GM23338 (cell line): Measurements from ENCODE around the gene TYSND1.

Experiments used
- EZH2 ChIP-seq: fragments of 200-600 bp; sonication (generic); IDR thresholded peaks from one replicate; pipeline ENCODE4 v1.8.0; 2017; ENCODE audit warnings: antibody characterized with exemption, mild to moderate bottlenecking, low read depth; ENCODE audit not compliant: unreplicated experiment
- EZH2phosphoT487 ChIP-seq: fragments of 200-600 bp; sonication (generic); IDR thresholded peaks from one replicate; pipeline ENCODE4 v1.8.1; 2018; ENCODE audit warnings: antibody characterized with exemption; ENCODE audit not compliant: unreplicated experiment
- POLR2AphosphoS5 ChIP-seq: IDR thresholded peaks from 2 replicates; pipeline ENCODE4 v1.6.1; 2016; ENCODE audit warnings: antibody characterized with exemption, low read depth
- TF ChIP-seq, protein P1 (sequence below), 2 experiments: fragments of 200-600 bp in 1 of 2; sonication (generic) in 1 of 2; conservative IDR thresholded peaks; 2 replicates each; pipeline versions ENCODE4 v1.5.1 to v1.6.1; 2016 to 2017; ENCODE audit warnings: antibody characterized with exemption in 2 of 2, low read depth in 2 of 2, mild to moderate bottlenecking in 2 of 2, moderate library complexity in 1 of 2
- TF ChIP-seq, protein P2 (sequence below): IDR thresholded peaks from one replicate; pipeline ENCODE4 v1.6.1; 2018; ENCODE audit warnings: antibody characterized with exemption; ENCODE audit not compliant: unreplicated experiment

- TF ChIP-seq, protein P1, sequence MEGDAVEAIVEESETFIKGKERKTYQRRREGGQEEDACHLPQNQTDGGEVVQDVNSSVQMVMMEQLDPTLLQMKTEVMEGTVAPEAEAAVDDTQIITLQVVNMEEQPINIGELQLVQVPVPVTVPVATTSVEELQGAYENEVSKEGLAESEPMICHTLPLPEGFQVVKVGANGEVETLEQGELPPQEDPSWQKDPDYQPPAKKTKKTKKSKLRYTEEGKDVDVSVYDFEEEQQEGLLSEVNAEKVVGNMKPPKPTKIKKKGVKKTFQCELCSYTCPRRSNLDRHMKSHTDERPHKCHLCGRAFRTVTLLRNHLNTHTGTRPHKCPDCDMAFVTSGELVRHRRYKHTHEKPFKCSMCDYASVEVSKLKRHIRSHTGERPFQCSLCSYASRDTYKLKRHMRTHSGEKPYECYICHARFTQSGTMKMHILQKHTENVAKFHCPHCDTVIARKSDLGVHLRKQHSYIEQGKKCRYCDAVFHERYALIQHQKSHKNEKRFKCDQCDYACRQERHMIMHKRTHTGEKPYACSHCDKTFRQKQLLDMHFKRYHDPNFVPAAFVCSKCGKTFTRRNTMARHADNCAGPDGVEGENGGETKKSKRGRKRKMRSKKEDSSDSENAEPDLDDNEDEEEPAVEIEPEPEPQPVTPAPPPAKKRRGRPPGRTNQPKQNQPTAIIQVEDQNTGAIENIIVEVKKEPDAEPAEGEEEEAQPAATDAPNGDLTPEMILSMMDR (conservative IDR thresholded peaks at IDR 0.05; ENCODE audit: low read depth in 2 of 2) = no peak
- TF ChIP-seq POLR2AphosphoS5 (no peak), EZH2 (no peak), EZH2phosphoT487 (no peak)
- TF ChIP-seq, protein P2, sequence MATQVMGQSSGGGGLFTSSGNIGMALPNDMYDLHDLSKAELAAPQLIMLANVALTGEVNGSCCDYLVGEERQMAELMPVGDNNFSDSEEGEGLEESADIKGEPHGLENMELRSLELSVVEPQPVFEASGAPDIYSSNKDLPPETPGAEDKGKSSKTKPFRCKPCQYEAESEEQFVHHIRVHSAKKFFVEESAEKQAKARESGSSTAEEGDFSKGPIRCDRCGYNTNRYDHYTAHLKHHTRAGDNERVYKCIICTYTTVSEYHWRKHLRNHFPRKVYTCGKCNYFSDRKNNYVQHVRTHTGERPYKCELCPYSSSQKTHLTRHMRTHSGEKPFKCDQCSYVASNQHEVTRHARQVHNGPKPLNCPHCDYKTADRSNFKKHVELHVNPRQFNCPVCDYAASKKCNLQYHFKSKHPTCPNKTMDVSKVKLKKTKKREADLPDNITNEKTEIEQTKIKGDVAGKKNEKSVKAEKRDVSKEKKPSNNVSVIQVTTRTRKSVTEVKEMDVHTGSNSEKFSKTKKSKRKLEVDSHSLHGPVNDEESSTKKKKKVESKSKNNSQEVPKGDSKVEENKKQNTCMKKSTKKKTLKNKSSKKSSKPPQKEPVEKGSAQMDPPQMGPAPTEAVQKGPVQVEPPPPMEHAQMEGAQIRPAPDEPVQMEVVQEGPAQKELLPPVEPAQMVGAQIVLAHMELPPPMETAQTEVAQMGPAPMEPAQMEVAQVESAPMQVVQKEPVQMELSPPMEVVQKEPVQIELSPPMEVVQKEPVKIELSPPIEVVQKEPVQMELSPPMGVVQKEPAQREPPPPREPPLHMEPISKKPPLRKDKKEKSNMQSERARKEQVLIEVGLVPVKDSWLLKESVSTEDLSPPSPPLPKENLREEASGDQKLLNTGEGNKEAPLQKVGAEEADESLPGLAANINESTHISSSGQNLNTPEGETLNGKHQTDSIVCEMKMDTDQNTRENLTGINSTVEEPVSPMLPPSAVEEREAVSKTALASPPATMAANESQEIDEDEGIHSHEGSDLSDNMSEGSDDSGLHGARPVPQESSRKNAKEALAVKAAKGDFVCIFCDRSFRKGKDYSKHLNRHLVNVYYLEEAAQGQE = no peak
Measured at GRCh38 chr10:70101668-70102067, 44.8 kb downstream of the TYSND1 start.
